Bronchial epithelial cell (primary cell): ENCODE data around the gene CD99L2. TPM values are rescaled to one million over a fixed set of nuclear protein-coding genes. Genes with fewer than 3 reads are reported as not detected.

ENCODE experiments used
- DNase-seq: peaks from one replicate; pipeline ENCODE4 v3.0.0-alpha.2; 2010; ENCODE audit warnings: low read depth
- FAIRE-seq: peaks from 2 replicates; lab custom pipeline; 2011; peaks lifted over from hg19 to GRCh38; lab: Jason Lieb, UNC
- H3K27me3 ChIP-seq: 2 replicates; pipeline ENCODE4 v1.5.1; 2011; ENCODE audit warnings: low read length; ENCODE audit not compliant: control insufficient read depth, insufficient read depth
- H3K36me3 ChIP-seq: 2 replicates; pipeline ENCODE4 v1.5.1; 2011; ENCODE audit warnings: low read length; ENCODE audit not compliant: control insufficient read depth, insufficient read depth
- H3K4me3 ChIP-seq: 2 replicates; pipeline ENCODE4 v1.5.1; 2011; ENCODE audit warnings: mild to moderate bottlenecking, low read depth, low read length, control low read depth
- CTCF ChIP-seq: IDR thresholded peaks from 2 replicates; pipeline ENCODE4 v1.5.1; 2011; ENCODE audit warnings: mild to moderate bottlenecking, moderate library complexity, low read length, control low read depth, inconsistent platforms; ENCODE audit not compliant: insufficient read depth, severe bottlenecking
- total RNA-seq: library from RNA; depleted of rRNA; stranded (reverse); fragments of >200 nt; gene quantifications from 2 replicates; pipeline ENCODE4 v1.2.1, GENCODE V29; 2014

Gene CD99L2
- total RNA-seq, 1 donor from 2014 or later = 10.8 TPM

GRCh38 chrX:150936556-150936955, 38.1 kb upstream of the CD99L2 start:
- TF ChIP-seq CTCF = no peak
- DNase-seq (no peak), FAIRE-seq (no peak)
- no peaks in the 10 kb centered on the region for H3K27me3 ChIP-seq
- H3K36me3 ChIP-seq = no peaks in the 10 kb centered on the region
- H3K4me3 ChIP-seq = no peak overlapping the region

GRCh38 chrX:150935467-150935866, 37.0 kb upstream of the CD99L2 start:
- no peak overlapping the region for H3K4me3 ChIP-seq
- no peaks in the 10 kb centered on the region for H3K27me3 ChIP-seq
- TF ChIP-seq CTCF = no peak
- DNase-seq (peak; percentile 12), FAIRE-seq (no peak)
- H3K36me3 ChIP-seq = no peaks in the 10 kb centered on the region

GRCh38 chrX:150934453-150934852, 36.0 kb upstream of the CD99L2 start:
- Histone ChIP-seq H3K36me3 (no peaks in the 10 kb centered on the region), H3K27me3 (no peaks in the 10 kb centered on the region), H3K4me3 (no peak overlapping the region)
- no peak for TF ChIP-seq CTCF
- FAIRE-seq (no peak), DNase-seq (peak; percentile 53)

- no peak for DNase-seq
- no peak for TF ChIP-seq CTCF
- Histone ChIP-seq H3K36me3 (no peaks in the 10 kb centered on the region), H3K4me3 (no peak overlapping the region), H3K27me3 (no peaks in the 10 kb centered on the region)
- no peak for FAIRE-seq
Observed at GRCh38 chrX:150933945-150934350, 35.5 kb upstream of the CD99L2 start.

- FAIRE-seq = no peak
- TF ChIP-seq CTCF = no peak
Observed at GRCh38 chrX:150929058-150929457, 30.6 kb upstream of the CD99L2 start.

GRCh38 chrX:150926791-150927190, 28.3 kb upstream of the CD99L2 start:
- Histone ChIP-seq H3K4me3 (no peak overlapping the region), H3K36me3 (no peaks in the 10 kb centered on the region), H3K27me3 (no peaks in the 10 kb centered on the region)
- no peak for TF ChIP-seq CTCF
- DNase-seq (no peak), FAIRE-seq (no peak)

More at GRCh38 chrX:150929058-150929457, 30.6 kb upstream of the CD99L2 start:
- no peaks in the 10 kb centered on the region for H3K27me3 ChIP-seq
- H3K4me3 ChIP-seq = no peak overlapping the region
- H3K36me3 ChIP-seq = no peaks in the 10 kb centered on the region
- DNase-seq = no peak
